DOHH2 (cell line): ENCODE data around the gene CDC5L.

Source experiments
- EZH2phosphoT487 ChIP-seq: fragments of 200-600 bp; sonication (generic); IDR thresholded peaks from 2 replicates; pipeline ENCODE4 v1.6.1; 2017; ENCODE audit warnings: borderline replicate concordance, mild to moderate bottlenecking, antibody characterized with exemption, low read length, moderate library complexity, mixed read lengths
- TF ChIP-seq, protein P1 (sequence below): fragments of 200-600 bp; sonication (generic); IDR thresholded peaks from one replicate; pipeline ENCODE4 v1.5.1; 2014; ENCODE audit warnings: antibody characterized with exemption, mild to moderate bottlenecking, low read depth, low read length; ENCODE audit not compliant: poor library complexity, severe bottlenecking

DNA sequence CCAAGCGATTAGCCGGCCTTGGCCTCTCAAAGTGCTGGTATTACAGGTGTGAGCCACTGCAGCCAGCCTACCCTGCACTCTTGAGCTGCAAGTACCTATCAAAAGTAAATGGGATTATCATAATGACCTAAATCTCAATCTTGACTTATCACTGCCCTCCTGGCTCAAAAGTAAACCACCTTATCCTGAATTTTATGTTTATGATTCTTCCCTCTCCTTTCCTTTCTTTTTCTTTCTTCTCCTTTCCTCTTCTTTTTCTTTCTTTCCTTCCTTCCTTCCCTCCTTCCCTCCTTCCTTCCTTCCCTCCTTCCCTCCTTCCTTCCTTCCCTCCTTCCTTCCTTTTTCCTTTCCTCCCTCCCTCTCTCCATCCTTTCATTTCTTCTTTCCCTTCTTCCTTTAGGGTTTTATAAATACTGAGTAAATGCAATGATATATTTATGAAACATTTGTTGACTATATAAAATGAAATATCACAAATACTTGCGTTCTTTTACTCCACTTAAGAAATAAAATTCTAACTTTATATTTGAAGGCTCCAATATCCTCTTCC, 24.1 kb upstream of the CDC5L start:
- TF ChIP-seq EZH2phosphoT487, result no peak
- TF ChIP-seq, protein P1, sequence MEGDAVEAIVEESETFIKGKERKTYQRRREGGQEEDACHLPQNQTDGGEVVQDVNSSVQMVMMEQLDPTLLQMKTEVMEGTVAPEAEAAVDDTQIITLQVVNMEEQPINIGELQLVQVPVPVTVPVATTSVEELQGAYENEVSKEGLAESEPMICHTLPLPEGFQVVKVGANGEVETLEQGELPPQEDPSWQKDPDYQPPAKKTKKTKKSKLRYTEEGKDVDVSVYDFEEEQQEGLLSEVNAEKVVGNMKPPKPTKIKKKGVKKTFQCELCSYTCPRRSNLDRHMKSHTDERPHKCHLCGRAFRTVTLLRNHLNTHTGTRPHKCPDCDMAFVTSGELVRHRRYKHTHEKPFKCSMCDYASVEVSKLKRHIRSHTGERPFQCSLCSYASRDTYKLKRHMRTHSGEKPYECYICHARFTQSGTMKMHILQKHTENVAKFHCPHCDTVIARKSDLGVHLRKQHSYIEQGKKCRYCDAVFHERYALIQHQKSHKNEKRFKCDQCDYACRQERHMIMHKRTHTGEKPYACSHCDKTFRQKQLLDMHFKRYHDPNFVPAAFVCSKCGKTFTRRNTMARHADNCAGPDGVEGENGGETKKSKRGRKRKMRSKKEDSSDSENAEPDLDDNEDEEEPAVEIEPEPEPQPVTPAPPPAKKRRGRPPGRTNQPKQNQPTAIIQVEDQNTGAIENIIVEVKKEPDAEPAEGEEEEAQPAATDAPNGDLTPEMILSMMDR, result no peak
